ENCODE data around the gene ACSF2.

Gene ACSF2

DNA sequence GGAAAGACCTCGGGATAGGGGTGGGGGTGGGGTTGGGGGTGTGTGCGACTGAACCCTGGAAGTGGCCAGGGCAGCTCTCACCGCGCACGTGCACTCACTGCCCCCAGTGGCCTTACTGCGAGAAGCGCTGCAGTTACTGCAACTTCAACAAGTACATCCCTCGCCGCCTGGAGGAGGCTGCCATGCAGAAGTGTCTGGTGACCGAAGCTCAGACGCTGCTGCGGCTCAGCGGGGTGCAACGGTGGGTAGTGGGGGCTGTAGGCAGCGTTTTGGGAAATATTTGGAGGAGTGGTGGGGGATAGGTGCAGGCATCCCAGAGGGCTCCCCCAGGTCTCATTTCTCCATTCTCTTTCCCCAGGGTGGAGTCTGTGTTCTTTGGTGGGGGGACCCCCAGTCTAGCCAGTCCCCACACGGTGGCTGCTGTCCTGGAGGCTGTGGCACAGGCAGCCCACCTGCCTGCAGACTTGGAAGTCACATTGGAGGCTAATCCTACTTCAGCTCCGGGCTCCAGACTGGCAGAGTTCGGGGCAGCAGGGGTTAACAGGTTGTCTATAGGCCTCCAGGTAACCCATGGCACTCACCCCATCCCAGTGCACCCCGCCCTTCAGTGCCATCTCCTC is 53.6 kb downstream of the ACSF2 start:
- DNase-seq, result peak; percentile 76

DNA sequence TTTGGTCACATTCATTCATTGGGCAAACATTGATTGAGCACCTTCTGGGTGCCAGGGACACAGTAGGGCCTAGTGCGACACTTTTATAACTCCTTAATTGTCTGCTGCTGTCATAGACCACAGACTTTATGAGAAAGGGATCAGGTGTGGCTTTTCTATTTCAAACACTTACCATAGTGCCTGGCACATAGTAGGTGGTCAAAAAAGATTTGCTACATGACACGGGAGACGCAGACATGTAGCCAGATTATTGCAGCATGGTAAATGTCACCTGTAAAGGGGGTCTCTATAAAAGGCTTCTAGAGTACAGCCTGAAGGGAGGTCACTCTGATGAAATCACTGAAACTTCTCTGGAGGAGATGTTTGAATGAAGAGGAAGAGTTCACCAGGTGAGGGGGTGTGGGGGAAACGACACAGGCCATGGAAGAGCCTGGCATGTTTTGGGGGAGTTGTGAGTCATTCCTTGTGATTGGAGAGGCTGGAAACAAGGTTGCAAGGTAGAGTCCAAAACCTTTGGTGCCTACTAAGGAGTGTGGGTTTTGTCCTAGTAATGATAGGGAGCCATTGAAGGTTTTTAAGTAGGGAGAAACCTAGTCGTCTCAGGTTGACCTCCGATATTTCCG is 54.2 kb downstream of the ACSF2 start:
- DNase-seq, result no peak

DNA sequence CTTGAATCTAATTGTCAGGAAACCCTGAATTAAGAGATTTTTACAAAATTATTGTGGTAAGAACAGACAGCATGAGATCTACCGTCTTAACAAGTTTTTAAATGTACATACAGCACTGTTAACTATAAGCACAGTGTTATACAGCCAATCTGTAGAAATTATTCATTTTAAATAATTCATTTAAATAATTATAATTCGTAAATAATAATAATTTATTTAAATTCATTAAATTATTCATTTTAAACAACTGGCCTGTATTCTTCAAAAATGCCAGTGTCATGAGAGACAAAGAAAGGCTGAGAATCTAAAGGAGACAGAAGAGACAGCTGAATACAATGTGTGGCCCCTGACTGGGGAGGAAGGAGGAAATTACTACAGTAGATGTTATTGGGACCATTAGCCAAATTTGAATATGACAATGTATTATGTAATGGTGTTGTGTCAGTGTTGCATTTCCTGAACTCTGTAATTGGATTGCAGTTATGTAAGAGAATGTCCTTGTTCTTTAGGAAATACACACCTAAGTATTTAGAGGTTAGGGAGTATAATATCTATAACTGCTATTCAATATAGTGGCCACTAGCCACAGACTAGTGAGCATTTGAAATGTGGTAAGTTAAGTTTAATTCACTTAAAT is 55.0 kb downstream of the ACSF2 start:
- no peak for DNase-seq

DNA sequence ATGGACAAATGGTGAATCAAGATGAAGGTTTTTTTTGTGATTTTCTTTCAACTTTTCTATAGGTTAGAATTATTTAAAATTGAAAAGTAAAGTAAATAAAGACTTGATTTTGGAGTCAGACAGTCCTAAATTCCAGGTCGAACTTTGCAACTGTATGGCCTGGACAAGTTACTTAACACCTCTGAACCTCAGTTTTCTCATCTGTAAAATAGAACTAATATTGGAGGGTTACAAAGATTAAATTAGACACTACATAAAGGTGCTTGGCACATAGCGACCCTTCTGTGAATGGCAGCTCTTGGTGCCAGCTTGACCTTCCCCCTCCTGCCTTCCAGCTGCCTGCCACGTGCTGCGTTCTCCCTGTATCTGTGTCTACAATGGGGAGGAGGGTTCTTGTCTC is 55.6 kb downstream of the ACSF2 start:
- DNase-seq, result no peak

GRCh38 chr17:50482110-50482509 is 56.1 kb downstream of the ACSF2 start:
- DNase-seq, result no peak

GRCh38 chr17:50482516-50482915 is 56.5 kb downstream of the ACSF2 start:
- peak; percentile 69 for DNase-seq

DNA sequence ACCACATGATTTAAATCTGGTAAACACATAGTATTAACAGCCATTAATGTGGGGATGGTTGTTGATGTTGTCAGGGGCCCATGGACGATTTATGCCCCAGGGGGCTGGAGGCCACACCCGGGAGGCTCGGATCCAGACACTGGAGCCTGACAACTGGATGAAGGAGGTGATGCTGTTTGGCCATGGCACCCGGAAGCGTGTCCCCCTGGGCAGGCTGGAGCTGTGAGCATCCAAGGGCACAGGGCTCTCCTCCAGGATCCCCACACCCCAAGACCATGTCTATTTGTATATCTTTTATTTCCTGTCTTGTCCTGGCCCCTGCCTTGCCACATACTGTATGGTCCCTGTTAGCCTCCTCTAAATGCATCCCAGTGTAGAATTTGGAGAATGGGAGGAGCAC is 57.2 kb downstream of the ACSF2 start:
- DNase-seq, result no peak

DNA sequence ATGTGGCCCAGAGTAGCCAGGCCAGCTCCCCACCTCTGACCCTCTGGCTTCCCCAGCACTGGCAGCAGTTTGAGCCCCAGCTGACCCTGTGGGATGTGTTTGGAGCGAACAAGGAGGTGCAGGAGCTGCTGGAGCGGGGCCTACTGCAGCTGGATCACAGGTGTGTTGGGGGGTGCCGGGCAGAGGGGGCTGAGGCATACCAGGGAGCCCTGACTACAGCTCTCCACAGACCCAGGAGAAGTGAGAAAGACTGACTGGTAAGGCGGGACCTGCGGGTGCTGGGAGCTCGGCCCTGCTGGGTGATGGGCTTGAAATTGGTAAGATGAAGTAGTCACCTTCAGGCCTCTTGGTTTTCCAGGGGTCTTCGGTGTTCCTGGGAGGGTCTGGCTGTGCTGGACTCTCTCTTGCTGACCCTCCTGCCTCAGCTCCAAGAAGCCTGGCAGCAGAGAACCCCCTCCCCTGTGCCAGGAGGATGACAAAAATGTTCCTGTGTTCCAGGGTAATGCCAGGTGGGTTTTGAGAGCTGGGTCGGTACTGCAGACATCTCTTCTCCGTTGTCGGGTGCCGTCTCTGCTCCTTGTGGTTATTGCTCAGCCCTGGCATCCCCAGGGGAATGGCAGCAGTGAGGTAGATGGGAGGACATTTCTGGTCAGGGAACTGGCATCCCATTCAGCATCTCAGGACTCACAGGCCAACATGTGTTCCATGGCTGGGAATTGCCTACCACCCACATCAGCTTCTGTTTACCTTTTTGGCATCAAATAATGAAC is 58.6 kb downstream of the ACSF2 start:
- DNase-seq, result no peak

- no peak for DNase-seq
Measured at GRCh38 chr17:50487213-50488096, 61.4 kb downstream of the ACSF2 start.

GRCh38 chr17:50488880-50489279 is 62.9 kb downstream of the ACSF2 start:
- DNase-seq, result no peak

DNA sequence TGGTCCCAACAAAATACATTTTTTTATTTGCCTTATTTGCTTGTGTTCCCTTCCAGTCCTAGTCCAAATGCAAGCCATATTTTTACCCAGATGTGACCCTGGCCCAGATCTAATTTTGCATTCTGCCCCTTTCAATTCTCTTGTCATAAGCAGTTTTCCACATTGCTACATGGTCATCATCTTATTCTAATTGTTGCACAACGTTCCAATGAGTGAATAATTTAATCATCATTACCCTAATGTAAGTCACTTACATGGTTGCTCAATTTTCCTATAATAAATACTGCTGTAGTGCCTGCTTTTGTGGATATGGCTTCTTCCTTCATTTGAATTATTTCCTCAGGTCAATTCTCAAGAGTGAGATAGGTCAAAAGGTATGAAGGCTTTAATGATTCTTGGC is 65.5 kb downstream of the ACSF2 start:
- DNase-seq, result no peak

DNA sequence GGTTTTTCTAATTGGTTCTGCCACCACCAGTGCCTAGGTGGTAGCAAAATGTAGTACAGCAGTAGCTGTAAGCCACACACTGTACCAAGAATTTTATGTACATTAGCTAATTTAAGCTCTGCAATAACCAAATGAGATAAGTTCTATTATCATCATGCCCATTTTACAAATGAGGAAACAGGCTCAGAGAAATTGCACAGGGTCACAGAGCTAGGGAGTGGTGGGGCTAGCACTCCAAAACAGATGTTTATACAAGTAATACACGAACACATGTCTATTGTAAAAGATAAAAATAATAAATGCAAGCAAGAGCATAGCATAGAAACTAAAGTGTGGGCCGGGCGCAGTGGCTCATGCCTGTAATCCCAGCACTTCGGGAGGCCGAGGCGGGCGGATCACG is 66.2 kb downstream of the ACSF2 start:
- no peak for DNase-seq

DNA sequence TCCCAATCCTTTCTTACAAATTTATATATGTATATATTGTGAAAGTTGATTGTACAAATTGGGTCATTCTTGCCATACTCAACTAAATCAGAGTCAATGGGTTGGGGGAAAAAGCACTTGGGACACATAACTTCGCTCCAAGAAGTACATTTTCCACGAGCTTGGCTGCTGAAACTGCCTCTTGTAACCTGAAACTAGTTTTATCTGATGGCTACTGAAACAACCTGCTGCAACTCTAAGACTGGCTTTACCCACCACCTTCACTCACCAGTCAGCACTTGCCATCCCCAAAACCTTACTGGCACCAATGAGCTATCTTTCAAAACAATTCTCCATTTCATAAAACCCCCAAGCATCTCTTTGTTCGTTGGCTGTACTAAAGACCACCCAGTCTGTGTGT is 67.7 kb downstream of the ACSF2 start:
- DNase-seq, result no peak

DNA sequence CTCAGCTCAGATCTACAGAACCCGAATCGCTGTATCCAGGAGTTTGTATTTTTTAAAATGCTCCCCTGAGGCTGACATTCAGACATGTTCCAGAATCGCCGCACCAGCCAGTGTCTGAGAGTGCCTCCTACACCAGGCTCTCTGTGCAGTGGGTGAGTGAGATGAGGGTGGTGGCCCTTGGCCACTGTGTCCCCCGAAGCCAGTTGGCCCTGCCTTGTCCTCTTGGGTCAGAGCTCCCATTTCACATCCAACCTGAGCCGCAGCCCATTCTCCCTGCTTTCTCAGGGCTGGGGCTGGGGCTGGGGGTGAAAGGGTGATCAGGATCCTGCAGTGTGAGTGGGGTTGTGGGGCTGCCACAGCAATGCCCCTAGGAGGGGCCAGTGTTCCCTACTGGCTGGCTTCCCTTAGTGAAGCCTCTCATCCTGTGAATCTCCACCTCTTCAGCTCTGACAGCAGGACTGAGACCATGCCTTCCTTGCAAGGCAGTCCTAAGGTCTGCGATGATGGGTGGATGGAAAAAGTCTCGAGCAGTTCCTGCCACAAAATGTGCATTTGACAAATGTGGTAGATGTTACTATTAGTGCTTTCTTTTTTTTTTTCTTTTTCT is 69.3 kb downstream of the ACSF2 start:
- no peak for DNase-seq

- no peak for DNase-seq
Measured at GRCh38 chr17:50495918-50496317, 69.9 kb downstream of the ACSF2 start.

DNA sequence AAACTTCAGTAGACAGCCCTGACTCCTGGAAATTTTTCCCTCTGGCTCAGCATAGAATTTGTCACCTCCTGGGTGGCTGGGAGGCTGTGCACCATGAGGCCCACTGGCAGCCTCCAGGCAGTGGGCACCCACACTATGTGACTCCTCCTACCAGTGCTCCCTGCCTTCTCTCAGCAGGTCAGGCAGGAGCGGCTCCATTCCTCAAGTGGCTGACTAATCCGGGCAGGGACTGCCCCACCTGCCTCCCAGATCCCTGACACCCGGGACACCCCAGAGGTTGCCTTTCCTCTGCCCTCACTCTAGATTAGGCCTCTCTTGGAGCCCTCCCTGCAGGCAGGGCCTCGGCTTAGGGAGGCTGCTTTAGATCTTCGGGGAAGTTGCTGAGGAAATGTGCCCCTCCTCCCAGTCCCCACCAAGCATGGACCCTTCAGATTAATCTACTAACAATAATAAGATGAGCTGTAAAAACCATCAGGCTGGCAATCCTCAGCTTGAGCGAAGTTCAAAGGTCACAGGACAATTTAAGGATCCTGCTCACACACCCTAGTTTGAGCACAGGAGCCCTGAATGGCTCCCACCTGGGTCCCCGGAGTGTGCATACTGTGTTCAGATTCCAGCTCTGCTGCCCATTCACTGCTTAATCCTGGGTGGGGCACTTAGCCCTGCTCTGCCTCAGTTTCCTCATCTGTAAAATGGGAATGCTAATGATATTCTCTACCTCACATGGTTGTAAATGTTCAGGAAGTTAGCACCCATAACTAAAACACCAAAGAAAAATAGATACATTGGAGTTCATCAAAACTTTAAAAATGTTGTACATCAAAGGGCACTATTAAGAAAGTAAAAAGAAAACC is 72.2 kb downstream of the ACSF2 start:
- no peak for DNase-seq

- DNase-seq, result no peak
Measured at GRCh38 chr17:50499270-50499669, 73.3 kb downstream of the ACSF2 start.

DNA sequence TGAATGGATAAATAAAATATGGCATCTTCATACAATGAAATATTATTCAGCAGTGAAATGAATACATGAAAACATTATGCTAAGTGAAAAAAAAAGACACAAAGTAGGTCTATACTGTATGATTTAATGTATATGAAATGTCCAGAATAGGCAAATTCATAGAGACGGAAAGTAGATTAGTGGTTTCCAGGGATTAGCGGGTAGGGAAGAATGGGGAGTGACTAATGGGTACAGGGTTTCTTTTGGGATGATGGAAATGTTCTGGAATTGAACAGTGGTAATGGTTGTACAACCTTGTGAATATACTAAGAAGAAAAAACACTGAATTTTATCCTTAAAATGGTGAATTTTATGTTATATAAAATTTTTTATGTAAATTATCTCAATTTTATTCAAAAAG is 73.7 kb downstream of the ACSF2 start:
- DNase-seq, result no peak

DNA sequence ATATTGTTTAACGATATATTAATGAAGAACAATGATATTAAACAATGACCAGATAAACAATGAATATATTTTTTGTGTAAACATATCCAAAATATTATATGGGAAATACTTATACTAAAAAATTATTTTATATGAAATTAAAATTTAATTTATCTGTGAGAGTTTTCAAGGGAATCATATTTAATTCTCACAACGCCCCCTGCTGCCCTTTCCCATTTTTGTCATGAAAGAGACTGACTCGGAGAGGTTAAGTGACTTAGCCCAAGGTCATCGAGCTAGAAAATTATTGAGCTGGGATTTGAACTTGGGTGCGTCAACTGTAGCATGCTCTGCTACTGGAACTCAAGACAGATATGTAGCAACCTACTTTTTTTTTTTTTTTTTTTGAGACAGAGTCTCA is 75.0 kb downstream of the ACSF2 start:
- DNase-seq, result peak; percentile 28

- DNase-seq, result no peak
Measured at GRCh38 chr17:50502301-50502990, 76.4 kb downstream of the ACSF2 start.

Measured in activated naive CD4-positive, alpha-beta T cell treated with anti-CD3 and anti-CD28 coated beads, Interleukin-2, amount 50 U/mL, for 16 hours (primary cell).